Effector memory CD4-positive, alpha-beta T cell (primary cell): ENCODE measurements around the gene TSHZ3.

ENCODE experiments used
- DNase-seq, 3 donors: peaks; one replicate each; pipeline ENCODE4 v3.0.0-alpha.2; 2020
- H3K27ac ChIP-seq: 2 replicates; pipeline ENCODE4 v1.7.0; 2013; ENCODE audit warnings: mild to moderate bottlenecking, low read length, moderate library complexity; ENCODE audit not compliant: insufficient read depth, poor library complexity, severe bottlenecking
- H3K27me3 ChIP-seq: replicated peaks from 2 replicates; pipeline ENCODE4 v1.7.0; 2013; ENCODE audit warnings: mild to moderate bottlenecking, low read length; ENCODE audit not compliant: insufficient read depth, control insufficient read depth, poor library complexity, severe bottlenecking
- H3K36me3 ChIP-seq: 2 replicates; pipeline ENCODE4 v1.7.0; 2013; ENCODE audit warnings: mild to moderate bottlenecking, low read length, moderate library complexity; ENCODE audit not compliant: control insufficient read depth, insufficient read depth
- H3K4me1 ChIP-seq: 2 replicates; pipeline ENCODE4 v1.7.0; 2013; ENCODE audit warnings: low read length, mild to moderate bottlenecking; ENCODE audit not compliant: control insufficient read depth, insufficient read depth, poor library complexity, severe bottlenecking
- H3K4me3 ChIP-seq: 2 replicates; pipeline ENCODE4 v1.7.0; 2013; ENCODE audit warnings: low read length, low read depth, mild to moderate bottlenecking; ENCODE audit not compliant: insufficient read depth, poor library complexity, severe bottlenecking
- H3K9me3 ChIP-seq: 2 replicates; pipeline ENCODE4 v1.7.0; 2013; ENCODE audit warnings: mild to moderate bottlenecking, low read length, moderate library complexity; ENCODE audit not compliant: control insufficient read depth

TSHZ3 gene

GRCh38 chr19:31278555-31279435, 70.4 kb downstream of the TSHZ3 start:
- Histone ChIP-seq H3K9me3 (no peaks in the 10 kb centered on the region), H3K4me1 (no peaks in the 10 kb centered on the region), H3K27me3 (no peaks in the 10 kb centered on the region), H3K4me3 (no peak overlapping the region), H3K36me3 (no peaks in the 10 kb centered on the region), H3K27ac (no peak overlapping the region)
- no peak for DNase-seq

- H3K4me3 ChIP-seq: no peak overlapping the region
- no peaks in the 10 kb centered on the region for H3K27me3 ChIP-seq
- H3K9me3 ChIP-seq: no peaks in the 10 kb centered on the region
- no peaks in the 10 kb centered on the region for H3K4me1 ChIP-seq
- no peak for DNase-seq
- no peak overlapping the region for H3K27ac ChIP-seq
- H3K36me3 ChIP-seq: no peaks in the 10 kb centered on the region
Measured at GRCh38 chr19:31277516-31277915, 71.7 kb downstream of the TSHZ3 start.

GRCh38 chr19:31276831-31277230, 72.4 kb downstream of the TSHZ3 start:
- Histone ChIP-seq H3K4me3 (no peak overlapping the region), H3K9me3 (no peaks in the 10 kb centered on the region), H3K27ac (no peak overlapping the region), H3K27me3 (no peaks in the 10 kb centered on the region), H3K36me3 (no peaks in the 10 kb centered on the region), H3K4me1 (no peaks in the 10 kb centered on the region)
- no peak for DNase-seq

GRCh38 chr19:31275068-31275334, 74.2 kb downstream of the TSHZ3 start:
- H3K27ac ChIP-seq: no peak overlapping the region
- DNase-seq: no peak
- no peaks in the 10 kb centered on the region for H3K36me3 ChIP-seq
- no peaks in the 10 kb centered on the region for H3K4me1 ChIP-seq
- H3K27me3 ChIP-seq: no peaks in the 10 kb centered on the region
- no peak overlapping the region for H3K4me3 ChIP-seq
- H3K9me3 ChIP-seq: no peaks in the 10 kb centered on the region

- H3K4me3 ChIP-seq: no peak overlapping the region
- no peaks in the 10 kb centered on the region for H3K9me3 ChIP-seq
- H3K27ac ChIP-seq: no peak overlapping the region
- no peaks in the 10 kb centered on the region for H3K4me1 ChIP-seq
- DNase-seq: no peak
- H3K36me3 ChIP-seq: no peaks in the 10 kb centered on the region
- no peaks in the 10 kb centered on the region for H3K27me3 ChIP-seq
Measured at GRCh38 chr19:31274251-31275067, 74.8 kb downstream of the TSHZ3 start.

GRCh38 chr19:31272583-31273106, 76.6 kb downstream of the TSHZ3 start:
- DNase-seq: no peak
- Histone ChIP-seq H3K4me3 (no peak overlapping the region), H3K9me3 (no peaks in the 10 kb centered on the region), H3K4me1 (no peaks in the 10 kb centered on the region), H3K36me3 (no peaks in the 10 kb centered on the region), H3K27ac (no peak overlapping the region), H3K27me3 (no peaks in the 10 kb centered on the region)

- H3K4me1 ChIP-seq: no peaks in the 10 kb centered on the region
- H3K4me3 ChIP-seq: no peak overlapping the region
- H3K27ac ChIP-seq: no peak overlapping the region
- no peaks in the 10 kb centered on the region for H3K27me3 ChIP-seq
- no peaks in the 10 kb centered on the region for H3K9me3 ChIP-seq
- DNase-seq: no peak
- H3K36me3 ChIP-seq: no peaks in the 10 kb centered on the region
Measured at GRCh38 chr19:31271306-31271911, 77.8 kb downstream of the TSHZ3 start.

- Histone ChIP-seq H3K27me3 (no peaks in the 10 kb centered on the region), H3K27ac (no peak overlapping the region), H3K9me3 (no peaks in the 10 kb centered on the region), H3K4me3 (no peak overlapping the region), H3K36me3 (no peaks in the 10 kb centered on the region), H3K4me1 (no peaks in the 10 kb centered on the region)
- DNase-seq: no peak
Measured at GRCh38 chr19:31270897-31271296, 78.3 kb downstream of the TSHZ3 start.

GRCh38 chr19:31269425-31270127, 79.7 kb downstream of the TSHZ3 start:
- Histone ChIP-seq H3K4me1 (no peaks in the 10 kb centered on the region), H3K27ac (no peak overlapping the region), H3K27me3 (no peaks in the 10 kb centered on the region), H3K36me3 (no peaks in the 10 kb centered on the region), H3K4me3 (no peak overlapping the region), H3K9me3 (no peaks in the 10 kb centered on the region)
- no peak for DNase-seq
